HL-60/S4 (cell line): Measurements from ENCODE around the gene ZNF793.

Experiments
- in situ Hi-C: fragments of 300-500 bp; cut with MboI; formaldehyde crosslinking; loops from 2 replicates; pipeline ENCODE4 v1.14.3; 2022; ENCODE audit warnings: low sequenced_read_pairs

Gene ZNF793

GRCh38 chr19:37506387-37507166 is at the start of gene ZNF793:
Gene ZNF793, plus strand, starts transcription at chr19:37506939. Its CDS starts 16,501 bp downstream, at chr19:37523440.
- in situ Hi-C loops, result no loop called here

- in situ Hi-C loops, result no loop called here
These were observed 40.4 kb upstream of the ZNF793 start for GRCh38 chr19:37466277-37466797.

- in situ Hi-C loops, result no loop called here
These were observed 39.7 kb upstream of the ZNF793 start, which contains the start of gene ZNF569 for GRCh38 chr19:37466798-37467607. Gene ZNF569, minus strand, starts transcription at chr19:37467444. Its CDS starts 22,523 bp downstream, at chr19:37444921.

GRCh38 chr19:37467608-37468090 is 39.1 kb upstream of the ZNF793 start:
- in situ Hi-C loops, result no loop called here

GRCh38 chr19:37468961-37469777 is 37.6 kb upstream of the ZNF793 start, which contains the start of gene ZNF570:
Gene ZNF570, plus strand, starts transcription at chr19:37469356. Its CDS starts 999 bp downstream, at chr19:37470355.
- in situ Hi-C loops, result no loop called here

- in situ Hi-C loops, result no loop called here
These were observed 36.5 kb upstream of the ZNF793 start for GRCh38 chr19:37470216-37470615.

- in situ Hi-C loops, result no loop called here
These were observed 34.6 kb upstream of the ZNF793 start for GRCh38 chr19:37472165-37472564.

- in situ Hi-C loops, result no loop called here
These were observed 22.2 kb upstream of the ZNF793 start for GRCh38 chr19:37484406-37485168.

- in situ Hi-C loops, result no loop called here
These were observed 14.5 kb upstream of the ZNF793 start for GRCh38 chr19:37492213-37492612.

GRCh38 chr19:37505958-37506386 is 767 bp upstream of the ZNF793 start:
- in situ Hi-C loops, result no loop called here

- in situ Hi-C loops, result no loop called here
These were observed 377 bp downstream of the ZNF793 start for GRCh38 chr19:37507167-37507464.

- in situ Hi-C loops, result no loop called here
These were observed 4.4 kb downstream of the ZNF793 start for GRCh38 chr19:37511186-37511585.

GRCh38 chr19:37511821-37512220 is 5.1 kb downstream of the ZNF793 start:
- in situ Hi-C loops, result no loop called here

- in situ Hi-C loops, result no loop called here
These were observed 6.7 kb downstream of the ZNF793 start for GRCh38 chr19:37513397-37513796.

GRCh38 chr19:37519890-37520289 is 13.2 kb downstream of the ZNF793 start:
- in situ Hi-C loops, result no loop called here

GRCh38 chr19:37537391-37537947 is 30.7 kb downstream of the ZNF793 start:
- in situ Hi-C loops, result no loop called here

- in situ Hi-C loops, result no loop called here
These were observed 44.6 kb downstream of the ZNF793 start for GRCh38 chr19:37551129-37551993.

- in situ Hi-C loops, result no loop called here
These were observed 56.8 kb downstream of the ZNF793 start for GRCh38 chr19:37563518-37563917.
